ENCODE data around the gene C15orf39.

DNA sequence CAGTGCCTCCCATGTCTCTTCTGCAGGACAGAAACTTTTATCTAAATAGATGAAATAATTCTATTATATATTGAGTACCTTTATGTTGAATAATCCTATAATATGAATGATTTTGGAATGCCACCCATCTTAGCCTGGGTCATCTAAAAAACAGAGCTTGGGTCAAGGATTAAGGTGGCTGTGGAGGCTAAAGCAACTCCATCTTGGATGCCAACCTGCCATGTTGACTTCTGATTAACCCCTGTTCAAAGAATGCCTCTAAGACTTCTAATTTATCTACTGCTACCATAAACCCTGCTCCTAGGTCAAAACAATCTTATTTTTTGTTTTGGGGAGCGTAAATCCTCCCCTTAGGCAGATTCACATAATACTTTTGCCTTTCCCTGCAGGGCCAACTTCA is 31.5 kb upstream of the C15orf39 start:
- TF ChIP-seq, protein P1, sequence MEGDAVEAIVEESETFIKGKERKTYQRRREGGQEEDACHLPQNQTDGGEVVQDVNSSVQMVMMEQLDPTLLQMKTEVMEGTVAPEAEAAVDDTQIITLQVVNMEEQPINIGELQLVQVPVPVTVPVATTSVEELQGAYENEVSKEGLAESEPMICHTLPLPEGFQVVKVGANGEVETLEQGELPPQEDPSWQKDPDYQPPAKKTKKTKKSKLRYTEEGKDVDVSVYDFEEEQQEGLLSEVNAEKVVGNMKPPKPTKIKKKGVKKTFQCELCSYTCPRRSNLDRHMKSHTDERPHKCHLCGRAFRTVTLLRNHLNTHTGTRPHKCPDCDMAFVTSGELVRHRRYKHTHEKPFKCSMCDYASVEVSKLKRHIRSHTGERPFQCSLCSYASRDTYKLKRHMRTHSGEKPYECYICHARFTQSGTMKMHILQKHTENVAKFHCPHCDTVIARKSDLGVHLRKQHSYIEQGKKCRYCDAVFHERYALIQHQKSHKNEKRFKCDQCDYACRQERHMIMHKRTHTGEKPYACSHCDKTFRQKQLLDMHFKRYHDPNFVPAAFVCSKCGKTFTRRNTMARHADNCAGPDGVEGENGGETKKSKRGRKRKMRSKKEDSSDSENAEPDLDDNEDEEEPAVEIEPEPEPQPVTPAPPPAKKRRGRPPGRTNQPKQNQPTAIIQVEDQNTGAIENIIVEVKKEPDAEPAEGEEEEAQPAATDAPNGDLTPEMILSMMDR (IDR thresholded peaks at IDR 0.05), result no peak
- TF ChIP-seq POLR2AphosphoS5 (IDR thresholded peaks at IDR 0.05) (no peak), POLR2A (IDR thresholded peaks at IDR 0.05) (no peak)
